Spleen (tissue), 7 donors: ENCODE results near the gene PRKCQ.

Experiments used
- POLR2A ChIP-seq, 3 donors: fragments of 450-650 bp; IDR thresholded peaks; one replicate each; pipeline ENCODE4 v1.5.1; 2017; ENCODE audit warnings: antibody characterized with exemption in 3 of 3, mild to moderate bottlenecking in 1 of 3
- POLR2AphosphoS5 ChIP-seq, 3 donors: sonication (generic); formaldehyde crosslinking; IDR thresholded peaks; one replicate each; pipeline ENCODE4 v1.5.1; 2017; ENCODE audit warnings: antibody characterized with exemption in 3 of 3
- TF ChIP-seq, protein P1 (sequence below), 11 experiments: fragments of 200-600 bp in 7 of 11; fragments of 450-650 bp in 4 of 11; sonication (generic) in 4 of 11; IDR thresholded peaks in 8 of 11; conservative IDR thresholded peaks in 3 of 11; 1 replicate in 7 of 11; 2 replicates in 4 of 11; pipeline versions ENCODE4 v1.4.0 to v1.8.0; 2016 to 2021; ENCODE audit warnings: antibody characterized with exemption in 11 of 11, inconsistent platforms in 4 of 11, mild to moderate bottlenecking in 1 of 11
- donor health status: DM: no; HTN: no; CAD: no; lungs with moderate emphysema.
- donor health status: DM: no; HTN: no; CAD: no.
- donor health status: DM: no; HTN: no; CAD: no.

DNA sequence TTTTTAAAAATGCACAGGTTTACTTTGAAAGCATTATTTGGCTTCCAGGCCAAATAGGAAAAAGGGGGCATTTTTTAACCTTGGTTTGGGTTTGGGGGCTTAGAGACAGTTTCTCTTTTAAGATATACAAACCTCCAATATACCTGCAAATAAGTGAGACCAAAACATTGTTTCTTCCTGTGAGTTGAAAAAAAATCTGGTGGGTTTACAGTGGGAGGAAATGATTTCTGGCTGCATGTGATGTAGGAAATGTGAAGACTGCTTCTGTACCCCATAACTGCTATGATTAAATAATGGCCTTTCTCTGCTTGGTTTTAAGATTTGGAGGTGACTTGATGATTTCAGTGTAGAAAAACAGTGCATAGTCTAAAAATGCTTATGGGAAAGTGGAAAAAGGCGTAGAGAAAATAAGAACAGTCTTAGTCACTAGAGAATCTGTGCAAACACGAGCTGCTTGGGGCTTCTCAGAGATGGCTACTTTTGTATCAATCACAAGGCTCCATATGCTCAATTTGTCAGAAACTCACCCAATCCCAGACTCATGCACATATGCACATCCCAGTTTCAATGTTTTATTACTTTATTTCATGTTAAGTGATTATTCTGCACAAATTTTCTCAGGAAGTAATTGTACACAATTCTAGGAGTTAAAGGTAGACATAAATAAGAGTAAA, 22.1 kb upstream of the PRKCQ start:
- no peak for TF ChIP-seq POLR2A (IDR thresholded peaks at IDR 0.05)
- TF ChIP-seq, protein P1, sequence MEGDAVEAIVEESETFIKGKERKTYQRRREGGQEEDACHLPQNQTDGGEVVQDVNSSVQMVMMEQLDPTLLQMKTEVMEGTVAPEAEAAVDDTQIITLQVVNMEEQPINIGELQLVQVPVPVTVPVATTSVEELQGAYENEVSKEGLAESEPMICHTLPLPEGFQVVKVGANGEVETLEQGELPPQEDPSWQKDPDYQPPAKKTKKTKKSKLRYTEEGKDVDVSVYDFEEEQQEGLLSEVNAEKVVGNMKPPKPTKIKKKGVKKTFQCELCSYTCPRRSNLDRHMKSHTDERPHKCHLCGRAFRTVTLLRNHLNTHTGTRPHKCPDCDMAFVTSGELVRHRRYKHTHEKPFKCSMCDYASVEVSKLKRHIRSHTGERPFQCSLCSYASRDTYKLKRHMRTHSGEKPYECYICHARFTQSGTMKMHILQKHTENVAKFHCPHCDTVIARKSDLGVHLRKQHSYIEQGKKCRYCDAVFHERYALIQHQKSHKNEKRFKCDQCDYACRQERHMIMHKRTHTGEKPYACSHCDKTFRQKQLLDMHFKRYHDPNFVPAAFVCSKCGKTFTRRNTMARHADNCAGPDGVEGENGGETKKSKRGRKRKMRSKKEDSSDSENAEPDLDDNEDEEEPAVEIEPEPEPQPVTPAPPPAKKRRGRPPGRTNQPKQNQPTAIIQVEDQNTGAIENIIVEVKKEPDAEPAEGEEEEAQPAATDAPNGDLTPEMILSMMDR (IDR thresholded peaks at IDR 0.05 in 8 of 11, conservative IDR thresholded peaks at IDR 0.05 in 3 of 11): no peak
- TF ChIP-seq POLR2AphosphoS5 (IDR thresholded peaks at IDR 0.05): no peak
